Right ventricle myocardium inferior (tissue), 1 donor: Measurements from ENCODE around the gene C16orf92. TPM values are rescaled to one million over a fixed set of nuclear protein-coding genes. Genes with fewer than 3 reads are reported as not detected.

Source experiments
- ATAC-seq: fragments of 200-7000 bp; cut with Tn5 transposase; one replicate; pipeline ENCODE4 v1.9.1; 2020; ENCODE audit warnings: mild to moderate bottlenecking, moderate library complexity
- DNase-seq: peaks from one replicate; pipeline ENCODE4 v3.0.0; 2021; ENCODE audit errors: missing footprints
- intact Hi-C: fragments of 100-400 bp; cut with DNase I; formaldehyde crosslinking; loops from one replicate; pipeline ENCODE4 v1.11.0; 2022
- total RNA-seq: library from RNA; stranded (reverse); fragmentation: NEBNext Ultra II Directional; extraction: Animal tissue kit (Norgen Biotek cat#: 25700); gene quantifications from one replicate; pipeline ENCODE4 v1.2.1, GENCODE V29; 2021
- donor health status: DM: no; HTN: yes; CAD: no; lungs with severe emphysema.

C16orf92 gene
- total RNA-seq, 1 donor from 2014 or later: not detected

DNA sequence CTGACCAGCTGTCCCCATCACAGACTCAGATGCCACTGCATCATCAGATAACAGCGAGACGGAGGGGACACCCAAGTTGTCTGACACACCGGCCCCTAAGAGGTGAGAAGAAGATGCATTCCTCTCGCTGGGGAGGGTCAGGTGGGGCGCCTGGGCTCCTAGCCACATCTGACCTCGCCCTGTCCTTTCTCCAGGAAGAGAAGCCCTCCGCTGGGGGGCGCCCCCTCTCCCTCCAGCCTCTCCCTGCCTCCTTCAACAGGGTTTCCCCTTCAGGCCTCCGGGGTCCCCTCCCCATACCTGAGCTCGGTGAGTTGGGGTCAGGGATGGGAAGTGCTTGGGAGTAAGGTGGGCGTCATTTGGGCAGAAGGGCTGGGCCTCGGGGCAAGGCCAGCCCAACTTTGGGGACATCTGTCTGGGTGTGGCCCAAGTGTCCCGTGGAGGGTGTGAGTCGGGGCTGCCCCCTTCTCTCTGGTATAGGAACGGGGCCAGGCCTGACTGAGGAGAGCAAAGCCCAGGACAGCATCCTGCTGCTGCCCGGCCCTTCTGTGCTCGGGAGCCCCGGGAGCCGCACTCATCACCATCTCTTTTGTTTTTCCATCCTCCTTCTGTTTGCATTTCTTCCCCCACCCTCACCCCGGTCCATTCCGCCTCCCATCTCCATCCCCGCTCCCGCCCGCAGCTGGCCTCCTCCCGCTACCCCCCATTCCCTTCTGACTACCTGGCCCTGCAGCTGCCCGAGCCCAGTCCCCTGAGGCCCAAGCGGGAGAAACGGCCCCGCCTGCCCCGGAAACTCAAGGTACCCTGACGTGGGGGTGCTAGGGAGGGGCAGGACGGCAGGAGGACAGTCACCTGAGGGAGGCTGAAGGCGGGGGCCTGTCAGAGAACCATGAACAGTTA lies 22.0 kb upstream of the C16orf92 start:
- DNase-seq (peak; percentile 58), ATAC-seq (no peak)
- intact Hi-C loops: loop anchor here (10.0 kb wide), 1 partner anchor 136 kb away; the partner anchor contains the start of gene CDIPT

DNA sequence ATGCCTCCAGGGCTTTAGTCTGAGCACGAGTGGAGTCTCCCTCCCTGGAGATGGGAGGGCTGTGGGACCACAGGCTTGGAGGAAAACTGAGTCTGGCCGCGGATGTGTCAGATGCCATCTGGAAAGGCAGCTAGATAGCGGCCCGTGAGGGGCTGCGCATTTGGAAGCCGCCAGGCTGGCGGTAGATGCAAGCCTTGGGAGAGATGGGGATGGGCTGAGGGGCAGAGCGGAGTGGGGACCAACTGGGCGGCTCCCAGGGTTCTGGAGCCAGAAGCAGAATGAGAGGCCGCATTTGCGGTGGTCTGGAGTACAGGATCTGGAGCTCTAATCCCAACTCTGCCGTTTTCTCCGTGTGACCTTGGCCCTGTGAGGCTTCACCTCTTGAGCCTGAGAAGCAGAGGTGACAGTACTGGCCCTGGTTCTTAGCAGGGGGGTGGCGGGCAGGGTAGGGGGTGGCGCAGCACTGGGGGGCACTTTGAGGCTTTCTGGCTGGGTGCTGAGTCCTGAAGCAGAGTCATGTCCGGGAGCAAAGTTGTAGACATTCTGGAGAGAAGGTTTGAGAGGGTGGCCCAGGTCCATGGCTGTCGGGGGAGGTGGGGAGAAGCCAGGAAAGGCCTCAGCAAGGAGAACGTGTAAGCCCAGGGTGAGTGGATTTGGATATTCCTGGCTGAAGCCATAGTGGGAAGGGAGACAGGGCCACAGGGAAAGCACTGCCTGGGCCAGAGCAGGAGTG lies 20.2 kb upstream of the C16orf92 start:
- intact Hi-C loops: loop anchor here (10.0 kb wide), 1 partner anchor 138 kb away; the partner anchor contains the start of gene CDIPT
- ATAC-seq: no peak
- DNase-seq: peak; percentile 67

DNA sequence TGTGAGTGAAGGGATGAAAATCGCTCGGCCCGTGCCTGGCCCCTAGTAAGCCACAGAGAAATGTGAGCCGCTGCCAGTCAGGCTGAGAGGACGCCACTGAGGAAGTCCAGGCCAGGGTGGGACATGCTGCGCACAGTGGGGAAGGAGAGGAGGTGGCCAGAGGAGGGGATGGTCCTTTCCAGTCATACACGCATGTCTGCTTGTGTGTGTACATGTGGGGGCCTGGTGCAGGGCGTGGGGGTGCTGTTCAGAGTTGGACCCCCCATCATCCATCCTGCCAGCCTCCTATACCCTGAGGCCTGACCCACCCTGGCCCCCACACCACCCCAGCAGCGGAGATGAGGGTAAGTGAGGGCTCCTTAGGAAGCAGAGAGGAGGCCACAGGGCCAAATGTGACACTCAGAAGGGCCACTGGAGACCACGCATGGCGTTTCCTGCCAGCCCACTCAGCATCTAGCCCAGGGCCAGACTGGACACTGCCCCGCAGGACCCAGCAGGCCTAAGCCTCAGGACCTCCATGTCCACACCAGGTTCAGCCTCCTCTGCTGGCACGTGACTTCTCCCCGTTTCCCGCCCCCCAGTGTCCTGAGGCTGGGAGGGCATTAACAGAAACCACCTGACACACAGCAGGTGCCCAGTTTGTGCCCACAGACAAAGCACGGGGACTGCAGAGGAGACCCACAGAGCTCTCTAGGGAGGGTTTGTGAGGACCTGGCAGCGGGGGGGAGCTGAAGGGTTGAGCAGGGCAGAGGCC lies 19.2 kb upstream of the C16orf92 start:
- peak; percentile 27 for DNase-seq
- intact Hi-C loops: loop anchor here (10.0 kb wide), 1 partner anchor 139 kb away; the partner anchor contains the start of gene CDIPT

DNA sequence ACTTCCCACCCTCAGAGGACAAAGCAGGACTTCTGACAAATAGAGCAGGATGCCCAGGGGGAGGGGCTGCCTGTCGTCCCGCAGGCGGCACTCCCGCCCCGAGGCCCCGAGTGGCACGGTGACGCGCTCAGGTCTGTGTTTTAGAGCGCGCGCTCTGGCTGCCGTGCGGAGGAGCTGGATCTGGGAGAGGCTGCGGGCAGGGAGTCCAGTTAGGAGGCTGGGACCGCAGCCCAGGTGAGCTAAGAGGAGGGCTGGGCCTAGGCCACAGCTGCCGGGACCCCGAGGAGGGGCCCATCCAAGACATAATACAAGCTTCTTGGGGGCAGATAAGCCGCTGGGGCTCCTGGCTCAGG lies 18.6 kb upstream of the C16orf92 start:
- no peak for ATAC-seq
- intact Hi-C loops: loop anchor here (10.0 kb wide), 1 partner anchor 140 kb away; the partner anchor contains the start of gene CDIPT
- DNase-seq: peak; percentile 51

More for the DNA sequence above, 19.2 kb upstream of the C16orf92 start:
- ATAC-seq: no peak

DNA sequence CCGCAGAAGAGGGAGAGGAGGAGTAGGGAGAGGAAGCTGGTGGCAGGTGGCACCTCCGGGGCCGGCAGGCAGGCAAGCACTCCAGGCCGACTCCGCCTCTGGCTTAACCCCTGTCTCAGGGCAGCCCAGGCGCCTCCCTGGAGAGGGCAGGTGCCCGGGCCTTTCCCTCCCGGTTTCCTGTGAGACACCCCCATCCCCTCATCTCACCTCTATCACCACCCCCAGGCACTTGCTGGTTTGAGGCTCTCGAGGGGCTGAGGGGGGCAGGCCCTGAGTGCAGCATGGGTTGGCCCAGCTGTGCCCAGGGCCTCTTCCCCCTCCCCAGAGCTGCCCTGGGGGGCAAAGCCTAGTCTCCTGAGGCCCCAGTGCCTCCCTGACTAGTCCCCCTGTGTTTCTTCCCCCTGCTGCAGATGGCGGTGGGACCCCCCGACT lies 18.2 kb upstream of the C16orf92 start:
- DNase-seq: peak; percentile 26
- no peak for ATAC-seq
- intact Hi-C loops: loop anchor here (10.0 kb wide), 1 partner anchor 140 kb away; the partner anchor contains the start of gene CDIPT

DNA sequence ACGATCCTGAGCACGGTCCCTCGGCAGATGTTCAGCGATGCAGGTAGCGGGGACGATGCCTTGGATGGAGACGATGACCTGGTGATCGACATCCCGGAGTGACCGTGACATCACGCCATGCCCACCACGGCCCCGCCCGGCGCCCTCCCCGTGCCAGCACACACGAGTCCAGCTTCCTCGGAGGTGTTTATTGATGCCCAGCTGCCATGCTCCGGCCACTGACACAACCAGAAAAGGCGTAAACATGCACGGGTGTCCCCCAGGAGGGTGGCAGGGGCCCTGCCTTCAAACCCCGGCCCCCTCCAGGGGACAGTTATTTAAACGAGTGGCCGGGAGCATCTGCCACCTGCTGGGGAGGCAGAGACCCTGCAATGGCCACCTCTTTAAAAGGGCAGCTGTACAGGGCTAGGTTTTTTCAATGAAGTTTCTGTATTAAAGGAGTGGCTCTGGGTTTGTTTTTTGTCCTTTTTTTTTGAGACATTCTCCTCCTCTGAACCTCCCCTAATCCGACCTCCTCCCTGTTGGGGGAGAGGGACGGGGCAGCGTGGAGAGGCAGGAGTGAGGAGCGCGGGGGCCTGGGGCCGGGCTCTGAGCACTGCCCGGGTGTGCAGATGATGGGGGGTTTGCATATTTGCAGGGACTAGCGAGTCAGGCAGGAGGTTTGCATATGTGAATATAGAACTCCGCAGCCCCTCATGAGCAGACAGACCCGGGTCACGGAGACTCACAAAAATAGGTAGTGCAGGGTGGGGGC lies 17.5 kb upstream of the C16orf92 start:
- intact Hi-C loops: loop anchor here (10.0 kb wide), 1 partner anchor 141 kb away; the partner anchor contains the start of gene CDIPT
- DNase-seq (peak; percentile 53), ATAC-seq (peak; percentile 35)

DNA sequence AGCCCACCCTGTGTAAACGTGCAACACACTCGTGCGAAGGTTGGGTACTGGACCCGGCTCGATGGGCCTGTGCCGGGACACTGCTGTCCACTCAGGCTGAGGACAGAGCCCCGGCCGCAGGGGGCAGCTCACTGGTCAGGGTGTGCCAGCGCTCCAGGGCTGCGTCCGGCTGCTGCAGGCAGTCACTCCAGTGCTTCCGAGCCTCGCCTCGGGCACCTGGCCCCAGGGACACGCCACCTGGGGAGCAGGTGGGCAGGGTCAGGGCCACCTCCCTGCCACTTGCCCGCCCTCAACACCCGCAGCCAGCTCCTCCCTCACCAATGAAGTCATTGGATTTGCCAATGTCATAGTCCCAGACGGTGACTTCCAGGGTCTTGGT lies 16.9 kb upstream of the C16orf92 start:
- ATAC-seq (peak; percentile 9), DNase-seq (peak; percentile 55)
- intact Hi-C loops: loop anchor here (10.0 kb wide), 1 partner anchor 141 kb away; the partner anchor contains the start of gene CDIPT

DNA sequence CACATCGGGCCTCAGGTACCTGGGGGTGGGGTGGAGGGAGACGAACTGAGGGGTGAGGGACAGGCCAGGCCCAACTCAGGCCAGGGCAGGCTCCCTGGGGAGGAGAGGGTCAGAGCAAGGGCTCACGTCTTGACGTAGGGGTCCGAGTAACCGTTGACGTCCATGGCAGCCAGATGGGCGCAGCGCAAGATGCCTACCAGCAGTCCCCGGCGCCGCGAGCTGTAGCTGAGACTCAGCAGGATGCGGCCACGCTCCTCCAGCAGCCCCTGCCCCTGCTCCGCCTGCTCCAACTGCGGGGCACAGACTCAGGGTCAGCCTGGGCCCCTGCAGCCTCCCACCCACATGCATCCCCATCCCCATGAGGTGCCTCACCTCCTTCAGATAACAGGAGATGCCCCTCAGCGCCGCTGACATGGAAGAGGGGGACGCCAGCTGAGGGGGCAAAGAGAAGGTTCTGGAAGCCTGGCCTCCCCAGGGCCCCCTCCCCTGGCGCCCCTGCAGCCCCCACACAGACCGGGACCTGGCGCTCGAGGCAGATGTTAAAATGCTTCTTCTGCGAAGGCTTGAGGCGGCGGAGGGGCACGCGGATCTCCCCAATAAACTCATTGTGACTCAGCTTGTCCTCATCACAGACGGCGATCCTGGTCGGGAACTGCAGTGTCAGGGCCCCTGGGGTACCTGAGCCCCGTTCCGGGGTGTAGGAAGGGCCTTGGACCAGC lies 16.2 kb upstream of the C16orf92 start:
- peak; percentile 69 for DNase-seq
- no peak for ATAC-seq
- intact Hi-C loops: loop anchor here (10.0 kb wide), 1 partner anchor 142 kb away; the partner anchor contains the start of gene CDIPT

- ATAC-seq (no peak), DNase-seq (peak; percentile 59)
- intact Hi-C loops: loop anchor here (10.0 kb wide), 1 partner anchor 143 kb away; the partner anchor contains the start of gene CDIPT
These were observed 15.6 kb upstream of the C16orf92 start for GRCh38 chr16:30007378-30007895.

- intact Hi-C loops: loop anchor here (10.0 kb wide), 1 partner anchor 144 kb away; the partner anchor contains the start of gene CDIPT
- DNase-seq: no peak
- no peak for ATAC-seq
These were observed 13.7 kb upstream of the C16orf92 start for GRCh38 chr16:30009085-30009862.

DNA sequence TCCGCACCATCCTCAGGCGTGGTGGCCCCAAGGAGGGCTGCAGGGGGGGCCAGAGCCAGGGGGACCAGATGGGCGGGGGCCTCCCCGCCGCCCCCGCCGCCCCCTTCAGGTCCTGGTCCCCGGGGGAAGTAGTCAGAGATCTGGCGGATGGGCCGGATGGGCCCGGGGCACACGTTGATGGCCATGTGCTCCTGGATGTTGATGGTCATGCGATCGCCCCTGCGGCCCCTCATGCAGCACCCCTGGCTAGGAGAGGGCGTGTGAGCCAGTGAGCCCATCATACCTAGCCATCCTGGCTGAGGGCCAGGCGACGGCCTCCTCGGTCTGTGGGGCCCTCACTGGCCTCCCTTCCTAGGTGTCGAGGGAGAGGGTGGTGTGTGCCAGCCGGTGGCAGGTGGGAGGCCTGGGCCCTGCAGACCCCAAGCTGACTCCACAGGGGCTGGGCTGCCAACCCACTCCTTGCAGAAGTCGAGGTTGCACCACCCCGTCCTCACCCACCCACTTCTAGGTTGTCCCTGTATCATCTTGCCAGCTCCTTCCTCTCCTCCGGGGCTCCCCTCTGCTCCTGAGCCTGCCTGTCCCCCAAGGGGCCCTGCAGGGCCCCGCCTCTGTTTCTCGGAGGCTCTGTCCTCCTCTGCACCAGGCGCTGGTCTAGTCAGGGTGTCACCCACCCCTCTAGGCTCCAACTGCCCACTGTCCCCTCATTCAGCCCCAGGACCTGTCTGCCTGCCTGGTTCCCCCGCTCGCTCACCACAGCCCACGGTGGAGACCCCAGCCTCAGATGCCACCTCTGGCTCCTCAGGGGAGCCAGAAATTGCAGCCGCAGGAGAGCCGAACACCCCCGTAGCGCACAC lies 12.8 kb upstream of the C16orf92 start:
- ATAC-seq: no peak
- intact Hi-C loops: loop anchor here (10.0 kb wide), 1 partner anchor 145 kb away; the partner anchor contains the start of gene CDIPT
- DNase-seq: peak; percentile 58

GRCh38 chr16:30010844-30011713 lies 11.9 kb upstream of the C16orf92 start, which contains the start of gene DOC2A:
DOC2A (minus strand) TSS chr16:30011027; CDS start chr16:30010222, 805 bp downstream.
- intact Hi-C loops: no loop called here
- peak; percentile 55 for DNase-seq
- no peak for ATAC-seq

GRCh38 chr16:30011714-30012504 lies 11.1 kb upstream of the C16orf92 start:
- DNase-seq (peak; percentile 47), ATAC-seq (no peak)
- intact Hi-C loops: no loop called here
